ENCODE measurements around the gene GNB5.
"Not testable (repeated sequence)": the region's sequence is repeated elsewhere in the genome, so short reads cannot be mapped to it uniquely, and the experiment has no call there.

GNB5 gene

GRCh38 chr15:52113235-52113634, 78.0 kb downstream of the GNB5 start:
- no peak for DNase-seq (ENCODE audit: low read depth in 2 of 2)

- DNase-seq (ENCODE audit: low read depth in 2 of 2), result no peak
Measured at GRCh38 chr15:52112203-52112750, 78.9 kb downstream of the GNB5 start.

- DNase-seq (ENCODE audit: low read depth in 2 of 2), result no peak
Measured at GRCh38 chr15:52111517-52112202, 79.5 kb downstream of the GNB5 start.

- DNase-seq (ENCODE audit: low read depth in 2 of 2), result no peak
Measured at GRCh38 chr15:52109559-52110451, 81.4 kb downstream of the GNB5 start.

DNA sequence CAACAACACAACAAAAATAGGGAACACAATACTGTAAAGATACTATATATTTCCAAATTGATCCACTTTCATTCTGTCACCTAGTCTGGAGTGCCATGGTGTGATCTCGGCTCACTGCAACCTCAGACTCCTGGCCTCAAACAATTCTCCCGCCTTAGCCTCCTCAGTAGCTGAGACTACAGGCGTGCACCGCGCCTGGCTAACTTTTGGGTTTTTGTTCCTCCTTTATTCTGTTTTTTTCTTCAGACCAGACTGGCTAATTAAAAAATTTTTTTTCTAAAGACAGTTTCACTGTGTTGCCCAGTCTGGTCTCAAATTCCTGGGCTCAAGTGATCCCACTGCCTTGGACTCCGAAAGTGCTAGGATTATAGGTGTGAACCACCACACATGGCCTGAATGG, 84.0 kb downstream of the GNB5 start:
- DNase-seq (ENCODE audit: low read depth in 2 of 2), result no peak

DNA sequence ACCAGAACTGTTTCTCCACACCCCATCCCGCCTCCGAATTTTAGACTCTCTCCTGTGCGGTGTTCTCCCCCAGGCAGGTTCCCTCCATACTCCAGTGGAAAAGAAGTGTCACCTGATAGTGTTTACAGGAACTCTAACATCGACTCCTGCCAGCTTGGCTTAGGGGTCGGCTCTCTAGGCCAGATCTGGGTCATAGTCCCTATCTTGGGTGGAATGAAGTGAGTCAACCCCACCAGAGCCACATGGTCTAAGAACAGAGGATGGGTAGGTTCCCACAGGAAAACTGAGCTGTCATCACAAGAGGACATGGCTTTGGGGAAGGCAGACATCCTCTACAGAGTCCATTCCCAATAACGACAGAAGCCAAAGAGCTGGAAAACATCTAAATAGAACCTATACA, 84.6 kb downstream of the GNB5 start:
- no peak for DNase-seq (ENCODE audit: low read depth in 2 of 2)

DNA sequence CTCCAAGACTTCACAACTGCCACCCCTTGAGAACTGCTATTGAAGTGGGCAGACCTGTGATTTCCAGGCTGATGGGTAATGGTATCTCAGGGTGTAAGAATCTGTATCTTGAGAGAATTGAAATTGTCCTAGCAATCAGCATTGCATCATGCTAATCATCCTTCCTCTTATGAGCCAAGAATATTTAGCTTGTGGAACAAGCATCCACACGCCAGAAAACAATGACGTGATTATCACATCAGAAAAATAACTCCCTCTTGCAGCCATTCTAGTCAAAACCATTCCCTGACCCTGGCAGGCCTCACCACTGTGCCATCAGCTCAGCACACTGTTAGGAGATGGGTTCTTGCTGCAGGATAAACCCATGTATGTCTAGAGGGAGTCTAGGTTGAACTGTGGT, 85.3 kb downstream of the GNB5 start:
- no peak for DNase-seq (ENCODE audit: low read depth in 2 of 2)

DNA sequence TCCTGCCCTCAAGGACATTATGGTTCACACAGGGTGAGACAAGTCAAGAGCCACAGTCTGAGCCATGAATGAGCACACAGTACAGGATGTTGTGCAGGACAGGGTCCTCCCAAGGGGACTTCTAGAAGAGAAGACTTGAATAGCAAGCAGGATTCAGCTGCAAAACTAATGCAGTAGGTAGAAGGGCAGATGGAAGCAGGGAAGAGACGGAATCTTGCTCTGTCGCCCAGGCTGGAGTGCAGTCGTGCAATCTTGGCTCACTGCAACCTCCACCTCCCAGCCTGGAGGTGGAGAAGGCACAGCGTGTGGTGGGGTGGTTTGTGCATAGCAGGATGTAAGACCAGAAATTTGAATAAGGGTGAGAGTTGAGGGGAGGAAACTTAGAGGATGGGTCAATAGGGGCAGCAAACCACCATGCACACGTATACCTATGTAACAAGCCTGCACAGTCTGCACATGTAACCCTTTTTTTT, 86.6 kb downstream of the GNB5 start:
- no peak for DNase-seq (ENCODE audit: low read depth in 2 of 2)

DNA sequence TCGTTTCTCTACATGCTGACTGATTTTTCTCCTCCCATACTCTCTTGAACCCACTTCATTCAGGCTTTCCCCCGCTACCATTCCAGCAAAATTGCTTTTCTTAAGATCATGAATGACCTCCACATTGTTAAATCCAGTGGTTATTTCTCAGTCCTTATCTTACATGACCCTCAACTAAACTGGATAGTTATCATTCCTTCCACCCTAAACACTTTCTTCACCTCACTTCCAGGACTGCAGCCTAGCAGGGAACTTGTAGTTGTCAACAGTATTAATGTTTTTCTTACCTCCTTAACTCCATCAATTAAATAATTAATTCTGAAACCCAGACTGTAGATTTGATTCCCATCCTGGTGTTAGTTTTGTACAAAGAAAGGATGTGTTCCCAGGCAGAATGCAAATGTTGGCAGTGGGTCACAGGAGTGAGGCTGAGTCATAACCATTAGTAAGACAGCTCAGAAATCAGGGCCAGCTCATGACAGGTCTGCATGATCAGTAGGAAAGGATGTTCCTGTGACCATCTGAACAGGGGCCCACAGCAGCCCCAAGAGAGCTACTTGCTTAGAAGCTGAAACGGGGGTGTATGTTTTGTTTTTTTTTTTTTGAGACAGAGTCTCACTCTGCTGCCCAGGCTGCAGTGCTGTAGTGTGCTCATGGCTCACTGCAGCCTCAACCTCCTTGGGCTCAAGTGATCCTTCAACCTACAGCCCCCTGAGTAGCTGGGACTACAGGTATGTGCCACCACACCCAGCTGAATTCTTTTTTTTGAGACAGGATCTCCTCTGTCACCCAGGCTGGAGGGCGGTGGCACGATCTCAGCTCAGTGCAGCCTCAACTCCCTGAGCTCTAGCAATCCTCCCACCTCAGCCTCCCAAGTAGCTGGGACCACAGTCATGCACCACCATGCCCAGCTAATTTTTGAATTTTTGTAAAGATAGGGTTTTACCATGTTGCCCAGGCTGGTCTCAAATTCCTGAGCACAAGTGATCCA, 87.7 kb downstream of the GNB5 start:
- DNase-seq (ENCODE audit: low read depth in 2 of 2), result peak; percentile 66 to 72

DNA sequence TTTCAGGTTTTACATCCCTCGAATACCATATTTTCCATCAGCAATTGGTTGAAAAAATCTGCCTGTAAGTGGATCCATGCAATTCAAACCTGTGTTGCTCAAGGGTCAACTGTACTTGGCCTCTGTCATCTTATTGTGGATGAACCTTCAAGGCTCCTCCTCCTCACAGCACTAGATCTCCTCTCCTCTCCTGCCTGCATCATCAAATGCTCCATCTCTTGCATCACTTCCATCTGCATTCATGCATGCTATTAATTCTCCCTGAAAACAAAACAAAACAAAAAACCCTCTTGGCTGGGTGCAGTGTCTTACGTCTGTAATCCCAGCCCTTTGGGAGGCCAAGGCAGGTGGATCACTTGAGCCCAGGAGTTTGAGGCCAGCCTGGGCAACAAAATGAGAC, 88.7 kb downstream of the GNB5 start:
- DNase-seq (ENCODE audit: low read depth in 2 of 2), result peak; percentile 39 to 49

- no peak for DNase-seq (ENCODE audit: low read depth in 2 of 2)
Measured at GRCh38 chr15:52101542-52102323, 89.5 kb downstream of the GNB5 start.

- peak in 1 of 2 experiments; percentile 56 for DNase-seq (ENCODE audit: low read depth in 2 of 2)
Measured at GRCh38 chr15:52100807-52101442, 90.3 kb downstream of the GNB5 start.

- no peak for DNase-seq (ENCODE audit: low read depth in 2 of 2)
Measured at GRCh38 chr15:52099651-52100272, 91.4 kb downstream of the GNB5 start.

DNA sequence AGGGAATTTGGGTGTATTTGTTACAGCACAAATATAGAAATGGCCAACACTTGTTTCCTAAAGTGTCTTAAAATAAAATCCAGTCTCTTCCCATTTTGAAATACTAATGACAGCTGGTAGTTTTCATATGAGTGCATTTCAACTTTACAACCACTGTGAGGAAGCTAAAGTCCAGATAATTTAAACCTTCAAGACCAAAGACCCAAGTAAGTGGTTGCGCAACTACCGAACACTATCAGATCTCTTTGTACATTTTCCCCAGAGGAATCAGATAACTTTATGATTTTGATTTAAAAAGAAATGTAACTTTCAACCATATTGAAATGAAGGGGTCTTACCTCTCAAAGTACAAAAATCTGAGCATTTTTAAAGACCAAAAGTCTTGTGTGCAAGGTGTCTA, 92.9 kb downstream of the GNB5 start:
- no peak for DNase-seq (ENCODE audit: low read depth in 2 of 2)

- no peak for DNase-seq (ENCODE audit: low read depth in 2 of 2)
Measured at GRCh38 chr15:52097180-52097579, 94.0 kb downstream of the GNB5 start.

DNA sequence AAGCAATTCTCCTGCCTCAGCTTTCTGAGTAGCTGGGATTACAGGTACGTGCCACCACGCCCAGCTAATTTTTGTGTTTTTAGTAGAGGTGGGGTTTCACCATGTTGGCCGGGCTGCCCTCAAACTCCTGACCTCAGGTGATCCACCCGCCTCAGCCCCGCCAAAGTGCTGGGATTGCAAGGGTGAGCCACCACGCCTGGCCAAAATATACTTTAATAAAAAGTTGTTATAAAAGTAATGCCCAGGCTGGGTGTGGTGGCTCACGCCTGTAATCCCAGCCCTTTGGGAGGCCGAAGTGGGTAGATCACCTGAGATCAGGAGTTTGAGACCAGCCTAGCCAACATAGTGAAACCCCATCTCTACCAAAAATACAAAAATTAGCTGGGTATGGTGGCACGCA, 94.7 kb downstream of the GNB5 start:
- not testable (repeated sequence) for DNase-seq (ENCODE audit: low read depth in 2 of 2)

DNA sequence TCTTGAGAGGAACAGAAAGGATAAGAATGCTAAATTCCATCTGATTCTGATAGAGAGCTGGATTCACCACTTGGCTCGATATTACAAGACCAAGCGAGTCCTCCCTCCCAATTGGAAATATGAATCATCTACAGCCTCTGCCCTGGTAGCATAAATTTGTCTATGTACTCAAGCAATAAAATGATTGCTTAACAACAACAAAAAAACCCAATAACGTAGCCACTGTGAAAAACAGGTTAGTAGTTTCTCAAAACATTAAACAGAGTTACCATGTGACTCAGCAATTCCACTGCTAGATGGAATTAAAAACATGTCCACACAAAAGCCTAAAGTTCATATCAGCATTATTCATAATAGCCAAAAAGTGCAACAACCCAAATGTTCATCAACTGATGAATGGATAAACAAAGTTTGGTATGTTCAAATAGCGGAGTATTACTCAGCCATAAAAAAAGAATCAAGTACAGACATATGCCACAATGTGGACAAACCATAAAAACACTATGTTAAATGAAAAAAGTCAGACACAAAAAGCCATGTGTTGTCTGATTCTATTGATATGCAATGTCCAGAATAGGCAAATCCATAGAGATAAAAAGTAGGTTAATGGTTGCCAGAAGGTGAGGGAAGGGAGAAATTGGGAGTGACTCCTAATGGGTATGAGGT, 95.5 kb downstream of the GNB5 start:
- peak; percentile 81 to 83 for DNase-seq (ENCODE audit: low read depth in 2 of 2)

DNA sequence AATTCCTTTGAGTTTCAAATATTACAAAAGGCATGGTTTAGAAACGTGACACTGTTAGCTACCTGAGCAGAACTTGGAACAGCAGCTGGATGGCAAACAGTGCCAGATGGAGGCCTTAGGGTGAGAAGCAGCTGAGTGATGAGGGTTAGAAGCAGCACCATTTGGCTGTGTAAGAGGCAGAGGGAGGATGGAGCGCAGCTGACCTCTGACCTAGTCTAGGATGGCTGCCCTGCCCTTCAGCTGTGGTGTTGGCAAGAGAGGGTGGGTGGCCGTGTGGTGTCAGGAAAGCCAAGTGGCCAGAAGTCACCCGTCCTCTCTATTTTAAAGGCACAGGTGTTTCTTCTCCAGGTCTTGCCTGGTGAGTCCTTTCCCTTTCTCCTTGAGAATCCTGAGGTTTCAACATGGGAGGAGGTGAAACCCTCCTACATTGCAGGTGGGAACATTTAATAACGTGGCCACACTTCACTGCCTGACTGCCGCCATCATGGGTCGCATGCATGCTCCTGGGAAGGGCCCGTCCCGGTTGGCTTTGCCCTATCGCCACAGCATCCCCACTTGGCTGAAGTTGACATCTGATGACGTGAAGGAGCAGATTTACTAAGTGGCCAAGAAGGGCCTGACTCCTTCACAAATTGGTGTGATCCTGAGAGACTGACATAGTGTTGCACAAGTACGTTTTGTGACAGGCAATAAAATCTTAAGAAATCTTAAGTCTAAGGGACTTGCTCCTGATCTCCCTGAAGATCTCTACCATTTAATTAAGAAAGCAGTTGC, 96.2 kb downstream of the GNB5 start:
- no peak for DNase-seq (ENCODE audit: low read depth in 2 of 2)
